GM12878 (cell line): ENCODE results near the gene CCDC82.

Experiments used
- BHLHE40 ChIP-seq, 2 experiments: fragments of 450-650 bp in 1 of 2; IDR thresholded peaks; 2 replicates each; pipeline ENCODE4 v1.6.1; 2011 to 2017; ENCODE audit warnings: low read depth in 2 of 2, borderline replicate concordance in 1 of 2, improper control_type of control experiment in 1 of 2, low read length in 1 of 2, mild to moderate bottlenecking in 1 of 2
- EGR1 ChIP-seq, 2 experiments: IDR thresholded peaks; 1 replicate in 1 of 2; 2 replicates in 1 of 2; pipeline ENCODE4 v1.6.1; 2011 to 2012; ENCODE audit warnings: low read depth in 2 of 2, low read length in 2 of 2, borderline replicate concordance in 1 of 2, mild to moderate bottlenecking in 1 of 2, moderate library complexity in 1 of 2
- GABPA ChIP-seq: IDR thresholded peaks from 2 replicates; pipeline ENCODE4 v1.6.1; 2014; ENCODE audit warnings: antibody characterized with exemption, low read depth, mild to moderate bottlenecking, inconsistent platforms
- NFYB ChIP-seq: IDR thresholded peaks from 2 replicates; pipeline ENCODE4 v1.6.1; 2011; ENCODE audit warnings: low read depth, mild to moderate bottlenecking, low read length, improper control_type of control experiment, moderate library complexity; ENCODE audit not compliant: insufficient read depth
- SREBF2 ChIP-seq: IDR thresholded peaks from 2 replicates; pipeline ENCODE4 v1.6.1; 2012; ENCODE audit warnings: mild to moderate bottlenecking, low read length
- TF ChIP-seq, protein P1 (sequence below), 3 experiments: IDR thresholded peaks in 2 of 3; conservative IDR thresholded peaks in 1 of 3; 2 replicates each; pipeline ENCODE4 v1.5.1; 2011; ENCODE audit warnings: low read depth in 3 of 3, low read length in 3 of 3, mild to moderate bottlenecking in 3 of 3, control low read depth in 2 of 3, moderate library complexity in 2 of 3, inconsistent platforms in 1 of 3, mixed read lengths in 1 of 3; ENCODE audit not compliant: control insufficient read depth in 2 of 3, insufficient read depth in 1 of 3; ENCODE audit errors: extremely low read depth in 1 of 3
- TF ChIP-seq, protein P2 (sequence below): IDR thresholded peaks from 2 replicates; pipeline ENCODE4 v1.6.1; 2012; ENCODE audit warnings: mild to moderate bottlenecking, low read depth, low read length

DNA sequence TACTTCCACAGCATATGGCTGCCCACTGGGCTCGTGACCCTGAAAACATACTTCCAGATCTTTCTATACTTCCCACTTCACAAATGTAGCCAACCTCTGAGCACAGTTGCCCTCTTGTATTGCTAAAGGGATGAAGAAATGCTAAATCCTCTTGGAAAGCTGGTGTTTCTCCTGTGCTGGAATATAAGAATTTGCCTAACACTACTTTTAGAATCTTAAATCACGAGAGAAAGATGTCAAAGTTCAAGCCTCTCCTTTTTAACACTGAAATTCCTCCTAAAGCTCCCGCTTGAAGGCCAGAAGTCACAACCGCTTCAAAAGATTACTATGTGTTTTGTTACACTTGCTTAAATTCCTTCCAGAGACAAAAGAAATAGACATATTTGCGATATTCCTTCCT lies 68.6 kb downstream of the CCDC82 start:
- TF ChIP-seq NFYB (no peak), BHLHE40 (IDR thresholded peaks at IDR 0.05; ENCODE audit: borderline replicate concordance in 1 of 2, low read depth in 2 of 2, low read length in 1 of 2) (no peak), SREBF2 (no peak), EGR1 (IDR thresholded peaks at IDR 0.05; ENCODE audit: borderline replicate concordance in 1 of 2, low read depth in 2 of 2, low read length in 2 of 2) (no peak), GABPA (no peak)
- TF ChIP-seq, protein P1, sequence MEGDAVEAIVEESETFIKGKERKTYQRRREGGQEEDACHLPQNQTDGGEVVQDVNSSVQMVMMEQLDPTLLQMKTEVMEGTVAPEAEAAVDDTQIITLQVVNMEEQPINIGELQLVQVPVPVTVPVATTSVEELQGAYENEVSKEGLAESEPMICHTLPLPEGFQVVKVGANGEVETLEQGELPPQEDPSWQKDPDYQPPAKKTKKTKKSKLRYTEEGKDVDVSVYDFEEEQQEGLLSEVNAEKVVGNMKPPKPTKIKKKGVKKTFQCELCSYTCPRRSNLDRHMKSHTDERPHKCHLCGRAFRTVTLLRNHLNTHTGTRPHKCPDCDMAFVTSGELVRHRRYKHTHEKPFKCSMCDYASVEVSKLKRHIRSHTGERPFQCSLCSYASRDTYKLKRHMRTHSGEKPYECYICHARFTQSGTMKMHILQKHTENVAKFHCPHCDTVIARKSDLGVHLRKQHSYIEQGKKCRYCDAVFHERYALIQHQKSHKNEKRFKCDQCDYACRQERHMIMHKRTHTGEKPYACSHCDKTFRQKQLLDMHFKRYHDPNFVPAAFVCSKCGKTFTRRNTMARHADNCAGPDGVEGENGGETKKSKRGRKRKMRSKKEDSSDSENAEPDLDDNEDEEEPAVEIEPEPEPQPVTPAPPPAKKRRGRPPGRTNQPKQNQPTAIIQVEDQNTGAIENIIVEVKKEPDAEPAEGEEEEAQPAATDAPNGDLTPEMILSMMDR (IDR thresholded peaks at IDR 0.05 in 2 of 3, conservative IDR thresholded peaks at IDR 0.05 in 1 of 3; ENCODE audit: control insufficient read depth in 2 of 3, extremely low read depth in 1 of 3, insufficient read depth in 1 of 3, low read depth in 3 of 3, low read length in 3 of 3): no peak
- TF ChIP-seq, protein P2, sequence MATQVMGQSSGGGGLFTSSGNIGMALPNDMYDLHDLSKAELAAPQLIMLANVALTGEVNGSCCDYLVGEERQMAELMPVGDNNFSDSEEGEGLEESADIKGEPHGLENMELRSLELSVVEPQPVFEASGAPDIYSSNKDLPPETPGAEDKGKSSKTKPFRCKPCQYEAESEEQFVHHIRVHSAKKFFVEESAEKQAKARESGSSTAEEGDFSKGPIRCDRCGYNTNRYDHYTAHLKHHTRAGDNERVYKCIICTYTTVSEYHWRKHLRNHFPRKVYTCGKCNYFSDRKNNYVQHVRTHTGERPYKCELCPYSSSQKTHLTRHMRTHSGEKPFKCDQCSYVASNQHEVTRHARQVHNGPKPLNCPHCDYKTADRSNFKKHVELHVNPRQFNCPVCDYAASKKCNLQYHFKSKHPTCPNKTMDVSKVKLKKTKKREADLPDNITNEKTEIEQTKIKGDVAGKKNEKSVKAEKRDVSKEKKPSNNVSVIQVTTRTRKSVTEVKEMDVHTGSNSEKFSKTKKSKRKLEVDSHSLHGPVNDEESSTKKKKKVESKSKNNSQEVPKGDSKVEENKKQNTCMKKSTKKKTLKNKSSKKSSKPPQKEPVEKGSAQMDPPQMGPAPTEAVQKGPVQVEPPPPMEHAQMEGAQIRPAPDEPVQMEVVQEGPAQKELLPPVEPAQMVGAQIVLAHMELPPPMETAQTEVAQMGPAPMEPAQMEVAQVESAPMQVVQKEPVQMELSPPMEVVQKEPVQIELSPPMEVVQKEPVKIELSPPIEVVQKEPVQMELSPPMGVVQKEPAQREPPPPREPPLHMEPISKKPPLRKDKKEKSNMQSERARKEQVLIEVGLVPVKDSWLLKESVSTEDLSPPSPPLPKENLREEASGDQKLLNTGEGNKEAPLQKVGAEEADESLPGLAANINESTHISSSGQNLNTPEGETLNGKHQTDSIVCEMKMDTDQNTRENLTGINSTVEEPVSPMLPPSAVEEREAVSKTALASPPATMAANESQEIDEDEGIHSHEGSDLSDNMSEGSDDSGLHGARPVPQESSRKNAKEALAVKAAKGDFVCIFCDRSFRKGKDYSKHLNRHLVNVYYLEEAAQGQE: no peak
